Activated T-cell treated with anti-CD3 and anti-CD28 coated beads for 4 hours (primary cell): ENCODE data around the gene EDA.
"Not testable (repeated sequence)": the region's sequence is repeated elsewhere in the genome, so short reads cannot be mapped to it uniquely, and the experiment has no call there.

Experiments
- DNase-seq: peaks from one replicate; pipeline ENCODE4 v3.0.0-alpha.2; 2020

EDA gene

DNA sequence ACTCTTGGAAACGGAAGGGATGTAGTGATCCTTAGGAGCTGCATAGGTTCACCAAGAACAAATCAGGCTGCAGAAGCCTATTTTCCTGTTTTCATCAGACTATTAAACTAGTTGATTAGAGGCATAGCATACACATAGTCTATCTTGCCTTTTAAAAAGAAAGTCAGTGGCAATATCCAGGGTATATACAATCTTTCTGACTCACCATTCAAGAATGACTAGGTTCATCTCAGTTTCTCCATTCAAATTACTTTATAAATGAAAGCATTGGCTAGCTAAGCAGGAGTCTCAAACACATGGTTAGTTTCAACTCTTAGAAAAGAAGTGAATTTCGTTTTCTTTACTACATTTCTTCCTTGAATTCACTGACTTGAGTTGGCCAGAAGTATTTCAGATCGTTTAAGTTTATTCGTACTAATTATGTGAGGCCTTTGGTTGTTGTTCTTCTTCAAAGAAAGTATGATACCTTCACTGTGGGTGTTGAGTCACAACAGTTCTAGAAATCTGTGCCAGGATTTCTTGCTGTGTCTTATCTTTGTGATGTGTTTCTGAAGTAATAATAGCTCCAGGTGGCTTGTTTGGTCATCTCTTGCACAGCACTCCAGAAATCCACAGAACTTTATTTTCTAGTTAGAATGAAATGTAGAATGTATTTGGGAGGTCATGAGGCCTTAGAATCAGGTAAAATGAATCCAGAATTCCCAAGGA lies 345.6 kb downstream of the EDA start:
- no peak for DNase-seq

DNA sequence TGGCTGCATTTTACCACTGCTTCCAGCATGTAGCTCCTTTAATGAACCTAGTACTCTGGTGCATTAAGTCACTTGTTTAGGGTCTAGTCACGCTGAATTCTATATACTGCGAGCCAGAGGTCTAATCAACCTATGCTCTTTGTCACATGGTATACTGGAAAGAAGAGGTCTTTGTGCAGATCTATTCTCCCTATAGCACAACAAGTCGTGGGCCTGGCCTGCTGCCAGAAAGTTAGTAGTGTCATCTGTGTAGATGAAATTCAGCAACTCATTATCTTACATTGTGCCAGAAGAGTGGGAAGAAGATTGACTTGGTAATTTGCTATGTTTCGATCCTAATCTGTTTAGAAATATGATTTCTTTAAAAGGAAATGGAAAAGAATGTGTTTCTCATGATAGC lies 353.0 kb downstream of the EDA start:
- DNase-seq, result no peak

DNA sequence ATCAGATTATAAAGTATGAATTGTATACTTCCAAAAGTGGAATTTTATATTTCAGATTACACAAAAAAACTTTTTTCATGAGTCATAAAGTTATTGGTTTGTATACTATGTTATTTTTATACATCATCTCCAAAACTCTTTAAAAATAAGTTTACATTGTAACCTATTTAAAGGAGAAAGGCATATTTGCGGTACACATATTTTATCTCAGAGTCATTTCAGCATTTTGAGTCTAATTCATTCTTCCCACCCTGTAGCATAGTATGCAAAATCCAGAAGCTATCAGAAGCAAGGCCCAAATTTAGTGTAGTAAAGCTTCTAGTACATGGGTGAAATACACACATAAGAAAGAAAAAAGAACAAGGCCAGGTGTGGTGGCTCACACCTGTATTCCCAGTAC lies 353.5 kb downstream of the EDA start:
- no peak for DNase-seq

DNA sequence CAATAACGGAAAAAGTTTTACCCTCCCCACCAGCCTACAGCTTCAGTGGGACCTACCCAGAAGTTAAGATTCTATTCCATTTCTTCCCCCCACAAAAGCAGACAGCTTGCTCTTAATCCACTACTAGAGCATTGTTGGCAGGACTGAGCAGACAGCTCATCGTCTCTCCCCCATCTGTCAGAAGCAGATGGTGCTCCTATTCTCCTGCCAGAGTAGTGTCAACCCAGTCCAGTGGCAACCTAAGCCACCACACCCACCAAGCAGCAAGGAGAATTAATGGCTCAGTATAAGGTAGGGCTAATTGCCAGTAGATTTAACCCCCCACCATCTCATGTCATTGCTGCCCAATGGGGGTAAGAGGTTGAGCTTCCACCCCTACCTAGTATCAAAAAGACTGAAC lies 371.8 kb downstream of the EDA start:
- DNase-seq, result no peak

DNA sequence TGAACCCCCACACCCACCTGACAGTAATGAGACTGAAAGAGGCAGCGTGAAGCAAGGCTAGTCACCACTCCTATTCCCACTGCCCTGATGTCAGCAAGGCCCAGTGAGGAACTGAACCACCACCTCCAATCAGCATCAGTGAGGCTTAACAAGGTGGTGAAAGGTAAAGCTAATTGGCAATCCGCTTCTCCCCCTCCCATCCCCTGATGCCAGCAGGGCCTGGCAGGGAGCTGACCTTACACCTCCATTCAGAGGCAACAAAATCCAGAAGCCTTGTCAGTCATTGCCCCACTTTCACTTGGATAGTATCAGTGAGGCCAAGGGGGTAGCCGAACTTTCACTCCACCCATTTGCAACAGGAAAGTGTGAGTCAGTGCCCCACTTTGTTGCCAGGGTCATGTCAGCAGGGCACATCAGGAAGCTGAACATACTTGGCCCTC lies 373.1 kb downstream of the EDA start:
- no peak for DNase-seq

DNA sequence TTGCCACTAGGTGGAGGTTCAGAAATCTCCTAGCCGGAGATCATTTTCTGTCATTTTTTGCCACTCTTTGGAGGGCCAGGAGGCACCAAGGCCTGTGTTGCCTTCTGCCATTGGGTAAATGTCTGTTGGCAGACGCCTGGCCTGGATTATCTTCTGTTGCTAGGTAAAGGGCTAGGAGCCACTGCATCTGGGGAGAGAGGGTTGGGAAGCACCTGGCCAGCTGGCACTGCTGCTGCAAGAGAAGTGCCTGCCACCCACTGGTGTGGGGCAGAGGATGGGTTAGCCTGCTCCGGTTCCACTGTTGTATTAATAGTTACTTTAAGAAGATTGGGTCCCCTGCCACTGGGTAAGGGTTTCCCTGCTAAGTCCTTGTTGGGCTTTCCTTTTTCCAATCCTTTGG lies 375.8 kb downstream of the EDA start:
- DNase-seq, result no peak

DNA sequence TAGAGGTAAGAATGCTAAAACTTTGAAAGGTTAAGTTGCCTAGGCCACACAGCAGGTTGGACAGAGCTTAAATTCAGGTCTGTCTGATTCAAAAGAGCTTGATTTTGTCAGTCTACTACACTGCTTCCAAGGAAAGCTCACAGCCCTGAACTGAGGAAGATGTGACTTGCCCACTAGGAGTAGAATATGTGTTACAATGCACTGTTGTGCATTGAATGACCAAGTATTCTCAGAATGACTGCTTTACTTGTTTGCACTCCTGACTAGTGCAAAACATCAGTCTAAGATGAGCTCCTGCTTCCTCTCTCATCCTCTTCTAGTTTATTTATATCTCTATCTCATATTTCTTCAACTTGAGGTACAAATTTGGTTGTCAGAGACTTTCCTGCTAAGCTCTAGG lies 377.6 kb downstream of the EDA start:
- DNase-seq, result no peak

DNA sequence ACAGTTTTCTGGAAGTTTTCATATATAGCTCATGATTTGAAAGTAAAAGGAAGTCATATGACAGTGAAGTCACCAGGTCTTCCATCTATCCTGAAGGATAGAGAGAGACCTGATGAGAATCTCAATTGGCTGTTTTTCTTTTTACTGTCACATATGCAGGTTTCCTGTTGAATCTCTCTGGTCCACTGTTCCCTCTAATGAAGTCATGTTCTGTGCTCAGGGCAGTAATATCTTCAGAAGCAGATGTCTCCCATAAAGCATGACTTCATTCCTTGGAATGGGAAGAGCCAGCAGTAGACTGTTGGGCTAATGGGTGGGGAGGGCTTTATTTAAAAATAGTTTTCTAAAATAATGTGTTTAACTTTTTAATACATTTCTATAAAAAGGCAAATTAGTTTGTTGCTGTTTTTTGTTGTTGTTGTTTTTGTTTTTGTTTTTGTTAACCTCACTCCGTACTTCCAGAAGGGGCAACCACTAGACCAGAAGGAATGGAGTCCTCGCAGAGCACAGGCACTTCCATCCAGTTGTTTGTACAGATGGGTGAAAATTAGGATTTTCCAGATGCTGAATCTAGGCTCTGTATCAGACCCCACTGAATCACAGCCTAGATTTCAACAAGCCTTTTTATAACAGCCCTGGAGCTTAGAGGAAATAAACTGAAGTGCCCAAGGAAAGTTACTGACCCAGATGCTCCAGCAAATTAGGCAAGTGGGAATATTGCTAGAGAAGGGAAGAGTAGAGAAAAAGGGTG lies 379.6 kb downstream of the EDA start:
- DNase-seq, result no peak

DNA sequence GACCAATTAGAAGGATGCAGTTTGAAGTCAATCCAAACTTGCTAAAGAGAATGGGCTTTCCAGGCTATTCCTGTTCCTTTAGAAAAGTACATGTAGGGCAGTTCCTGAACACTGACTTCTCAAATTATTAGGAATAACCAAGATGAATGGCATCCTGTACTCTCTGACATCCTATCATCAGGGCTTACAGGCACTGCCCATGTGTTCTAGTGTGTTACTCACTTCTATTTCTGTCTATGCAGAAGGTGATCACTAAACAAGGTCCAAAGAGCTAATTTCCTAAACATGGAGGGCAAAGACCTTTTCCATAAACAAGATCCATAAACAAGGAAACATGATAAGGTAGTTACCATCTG lies 380.2 kb downstream of the EDA start:
- DNase-seq, result no peak

DNA sequence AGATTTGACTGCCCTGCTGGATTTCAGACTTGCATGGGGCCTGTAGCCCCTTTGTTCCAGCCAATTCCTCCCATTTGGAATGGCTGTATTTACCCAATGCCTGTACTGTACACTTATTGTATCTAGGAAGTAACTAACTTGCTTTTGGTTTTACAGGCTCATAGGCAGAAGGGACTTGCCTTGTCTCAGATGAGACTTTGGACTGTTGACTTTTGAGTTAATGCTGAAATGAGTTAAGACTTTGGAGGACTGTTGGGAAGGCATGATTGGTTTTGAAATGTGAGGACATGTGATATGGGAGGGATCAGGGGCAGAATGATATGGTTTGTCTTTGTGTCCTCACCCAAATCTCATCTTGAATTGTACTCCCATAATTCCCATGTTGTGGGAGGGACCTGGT lies 382.4 kb downstream of the EDA start:
- not testable (repeated sequence) for DNase-seq

DNA sequence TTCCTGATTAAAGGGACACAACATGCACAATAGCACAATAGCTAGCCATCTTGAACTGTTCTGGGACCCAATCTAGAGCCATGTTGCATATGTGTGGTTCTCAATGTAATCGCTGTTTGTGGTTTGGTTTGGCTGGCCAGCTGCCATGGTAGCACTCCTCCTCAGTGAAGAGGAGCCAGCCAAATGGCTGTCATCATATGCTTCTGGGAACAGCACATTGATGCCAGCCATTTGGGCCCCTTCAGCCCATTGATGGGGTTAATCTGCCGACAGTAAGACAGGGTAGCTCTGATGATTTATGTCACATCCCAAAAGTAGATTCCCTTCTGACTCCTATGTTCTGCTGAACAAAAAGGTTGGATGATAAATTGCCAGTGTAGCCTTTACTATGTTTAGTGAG lies 385.4 kb downstream of the EDA start:
- no peak for DNase-seq

DNA sequence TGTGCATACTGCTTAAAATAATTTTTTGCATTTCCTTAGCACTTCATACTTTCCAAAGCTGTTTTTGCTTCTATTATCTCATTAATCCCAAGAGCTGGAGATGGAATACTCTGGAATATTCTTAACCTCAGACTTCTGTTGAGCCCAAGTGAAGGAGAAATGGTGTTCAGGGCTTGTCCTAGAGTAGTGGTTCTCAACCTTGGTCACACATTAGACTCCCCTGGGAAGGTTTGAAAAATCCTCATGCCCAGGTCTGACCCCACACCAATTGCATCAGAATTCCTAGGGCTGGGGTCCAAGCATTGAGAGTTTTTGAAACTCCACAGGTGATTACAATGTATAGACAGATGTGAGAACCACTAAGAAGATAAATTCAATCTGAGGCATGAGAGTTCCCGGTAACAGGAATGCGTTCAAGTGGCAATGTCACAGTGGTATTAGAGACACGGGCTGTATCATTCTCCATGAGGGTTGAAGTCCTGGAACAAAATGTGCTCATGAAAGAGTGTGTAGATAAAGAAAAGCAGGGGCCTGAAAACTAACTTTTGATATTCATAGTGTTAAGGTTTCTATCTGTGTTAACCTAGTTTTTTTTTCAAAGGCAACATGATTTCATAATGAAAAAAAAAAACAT lies 385.9 kb downstream of the EDA start:
- DNase-seq, result no peak

DNA sequence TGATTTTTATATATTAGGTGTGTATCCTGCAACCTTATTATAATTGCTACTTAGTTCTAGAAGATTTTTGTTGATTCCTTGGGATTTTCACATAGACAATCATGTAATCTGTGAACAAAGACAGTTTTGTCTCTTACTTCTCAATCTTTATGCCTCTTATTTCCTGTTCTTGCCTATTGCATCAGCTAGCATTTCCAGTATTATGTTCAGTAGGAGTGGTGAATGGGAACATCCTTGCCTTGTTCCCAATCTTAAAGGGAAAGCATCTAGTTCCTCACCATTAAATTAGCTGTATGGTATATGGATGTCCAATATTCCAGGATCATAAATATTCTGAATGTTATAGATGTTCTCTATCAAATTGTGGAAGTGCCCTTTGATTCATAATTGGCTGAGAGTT lies 392.0 kb downstream of the EDA start:
- DNase-seq, result no peak

DNA sequence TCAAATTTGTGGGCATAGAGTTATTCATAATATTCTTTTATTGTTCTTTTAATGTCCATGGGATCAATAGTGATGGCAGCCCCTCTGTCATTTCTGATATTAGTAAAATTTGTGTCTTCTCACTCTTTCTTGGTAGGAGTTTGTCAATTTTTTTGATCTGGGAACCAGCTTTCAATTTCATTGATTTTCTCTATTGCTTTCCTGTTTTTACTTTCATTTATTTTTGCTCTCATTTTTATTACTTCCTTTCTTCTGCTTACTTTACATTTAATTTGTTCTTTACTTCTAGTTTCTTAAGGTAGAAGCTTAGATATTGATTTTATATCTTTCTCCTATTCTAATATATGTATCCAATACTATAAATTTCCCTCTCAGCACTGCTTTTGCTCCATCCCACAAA lies 393.1 kb downstream of the EDA start:
- no peak for DNase-seq

DNA sequence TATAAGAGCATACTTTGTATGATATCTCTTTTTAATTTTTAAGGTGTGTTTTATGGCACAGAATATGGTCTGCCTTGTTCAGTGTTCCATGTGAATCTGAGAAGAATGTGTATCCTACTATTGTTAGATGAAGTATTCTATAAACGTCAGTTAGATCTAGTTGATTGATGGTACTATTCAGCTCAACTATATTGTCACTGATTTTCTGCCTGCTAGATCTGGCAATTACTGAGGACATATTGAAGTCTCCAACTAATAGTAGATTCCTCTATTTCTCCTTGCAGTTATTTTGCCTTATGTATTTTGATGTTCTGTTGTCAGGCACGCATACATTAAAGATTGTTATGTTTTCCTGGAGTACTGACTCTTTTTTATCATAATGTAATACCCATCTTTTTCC lies 394.1 kb downstream of the EDA start:
- no peak for DNase-seq

DNA sequence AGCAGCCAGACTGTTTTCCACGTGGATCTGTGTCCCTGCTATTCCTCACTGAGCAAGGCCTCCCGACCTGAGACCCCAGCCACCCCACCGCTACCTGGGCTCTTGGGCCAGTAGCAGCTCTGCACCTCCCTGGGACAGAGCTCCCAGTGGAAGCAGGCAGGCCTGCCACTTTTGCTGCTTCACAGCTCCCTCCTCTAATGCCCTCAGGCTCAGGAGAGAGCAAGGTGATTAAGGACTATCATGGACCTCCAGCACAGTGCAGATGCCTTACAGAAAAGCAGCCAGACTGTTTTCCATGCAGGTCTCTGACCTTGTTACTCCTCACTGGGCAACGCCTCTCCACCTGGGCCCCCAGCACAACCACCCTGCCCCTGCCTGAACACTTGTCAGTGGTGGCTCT lies 396.8 kb downstream of the EDA start:
- no peak for DNase-seq

DNA sequence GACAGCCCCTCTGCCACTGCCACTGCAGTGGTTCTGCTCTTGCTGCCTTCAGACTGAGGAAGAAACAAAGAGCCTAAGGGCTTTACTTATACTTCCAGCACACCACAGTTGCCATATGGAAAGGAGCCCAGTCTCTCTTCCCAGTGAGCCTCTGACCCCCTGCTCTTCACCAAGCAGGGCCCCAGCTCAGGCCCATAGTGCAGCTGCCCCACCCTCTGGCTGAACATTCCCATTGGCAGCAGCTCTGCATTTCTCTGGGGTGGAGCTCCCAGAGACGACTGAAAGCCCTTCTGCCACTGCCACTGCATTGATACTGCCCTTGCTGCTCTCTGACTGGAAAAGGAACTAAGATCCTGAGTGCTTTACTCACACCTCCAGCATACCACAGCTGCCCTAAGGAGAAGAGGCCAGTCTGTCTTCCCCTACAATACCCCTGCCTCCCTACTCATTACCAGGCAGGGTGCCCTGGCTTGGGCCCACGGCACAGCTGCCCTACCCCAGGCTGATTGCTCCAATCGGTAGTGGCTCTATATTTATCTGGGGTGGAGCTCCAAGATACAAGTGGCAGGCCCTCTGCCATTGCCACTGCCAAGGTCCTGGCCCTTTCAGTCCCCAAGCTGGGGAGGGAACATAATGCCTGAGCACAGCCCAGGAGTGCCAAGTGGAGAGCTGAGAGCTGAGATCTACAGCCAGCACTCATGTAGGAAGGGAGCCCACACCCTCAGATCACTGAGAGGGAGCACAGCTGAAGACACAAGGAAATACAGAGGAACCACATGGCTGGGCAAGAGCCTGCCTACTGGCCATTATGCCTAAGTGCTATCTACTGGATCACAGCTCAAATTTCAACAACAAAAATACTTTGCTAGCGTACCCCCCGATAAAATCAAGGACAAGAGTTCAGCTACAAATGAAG lies 397.8 kb downstream of the EDA start:
- DNase-seq, result no peak

DNA sequence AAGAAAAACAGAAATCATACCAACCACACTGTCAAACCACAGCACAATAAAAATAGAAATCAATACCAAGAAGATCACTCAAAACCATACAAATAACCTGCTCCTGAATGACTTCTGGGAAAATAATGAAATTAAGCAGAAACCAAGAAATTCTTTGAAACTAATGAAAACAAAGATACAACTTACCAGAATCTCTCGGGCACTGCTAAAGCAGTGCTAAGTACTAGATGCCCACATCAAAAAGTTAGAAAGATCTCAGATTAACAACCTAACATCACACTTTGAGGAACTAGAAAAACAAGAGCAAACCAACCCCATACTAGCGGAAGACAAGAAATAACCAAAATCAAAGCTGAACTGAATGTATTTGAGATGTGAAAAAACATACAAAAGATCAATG lies 400.6 kb downstream of the EDA start:
- DNase-seq, result no peak

DNA sequence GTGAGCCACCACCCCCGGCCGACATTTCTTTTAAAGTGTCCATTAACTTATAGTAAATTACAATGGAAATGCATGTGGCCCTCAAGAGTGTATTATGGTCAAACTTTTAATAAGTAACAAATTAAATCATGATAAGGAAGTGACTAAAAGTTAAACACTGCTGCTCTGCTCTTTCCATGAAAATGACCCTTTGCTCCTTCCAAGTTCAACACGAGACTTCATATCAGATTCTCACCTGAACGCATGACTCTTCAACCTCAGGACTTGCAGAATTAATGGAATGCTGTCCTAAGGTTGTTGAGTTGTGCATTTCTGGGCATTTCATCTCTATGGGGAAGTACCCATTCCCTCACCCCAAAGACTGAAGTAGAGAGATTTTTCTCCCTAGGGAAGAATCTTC lies 406.7 kb downstream of the EDA start:
- no peak for DNase-seq

DNA sequence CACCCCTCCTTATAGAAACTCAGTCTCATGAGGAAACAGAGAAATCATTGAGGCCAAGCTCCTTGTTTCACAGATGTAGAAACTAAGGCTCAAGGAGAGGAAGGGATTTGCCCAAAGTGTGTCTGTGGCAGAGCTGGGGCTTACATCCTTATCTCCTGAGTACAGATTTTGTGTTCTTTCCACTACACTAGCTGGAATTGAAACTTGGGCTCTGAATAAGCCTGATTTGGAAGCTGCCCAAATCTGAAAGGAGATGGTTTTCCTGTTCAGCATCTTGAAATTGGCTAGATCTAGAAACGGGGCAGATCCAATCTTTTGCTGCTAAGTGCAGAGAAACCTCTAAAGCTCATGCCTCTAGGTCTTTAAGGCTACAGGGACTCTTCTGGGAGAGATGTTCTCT lies 409.6 kb downstream of the EDA start:
- DNase-seq, result no peak

DNA sequence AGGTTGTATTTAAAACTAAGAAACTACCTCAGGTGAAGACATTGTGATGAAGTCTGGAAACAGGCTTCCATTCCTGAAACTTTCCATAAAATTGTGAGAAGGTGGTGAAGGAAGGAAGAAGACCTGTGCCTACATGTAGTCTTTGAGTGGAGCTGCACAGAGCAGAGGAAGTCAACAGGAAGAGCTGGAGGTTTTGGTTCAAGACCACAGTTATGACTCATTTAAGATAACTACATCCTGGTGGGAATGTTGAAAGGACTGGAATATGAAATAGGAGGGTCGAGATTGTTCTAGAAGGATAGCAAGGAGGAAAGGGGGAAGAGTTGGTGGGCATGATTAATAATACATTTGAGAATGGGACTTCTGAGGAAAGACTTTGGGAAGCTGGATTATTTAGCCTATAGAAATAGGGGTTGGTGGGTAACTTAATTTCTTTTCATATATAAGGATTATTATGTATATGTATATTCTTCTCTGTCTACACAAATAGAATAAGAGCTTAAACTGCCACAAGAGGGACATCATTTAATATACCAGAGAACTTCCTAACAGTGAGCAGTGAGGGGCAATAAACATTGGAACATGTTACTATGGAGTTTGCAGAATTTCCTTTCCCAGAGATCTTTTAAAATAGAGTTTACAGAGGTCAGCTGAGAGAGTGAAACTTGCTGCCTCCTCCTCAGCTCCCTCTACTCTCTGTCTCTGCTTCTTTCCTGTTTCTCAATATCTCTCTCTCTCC lies 410.4 kb downstream of the EDA start:
- DNase-seq, result no peak

DNA sequence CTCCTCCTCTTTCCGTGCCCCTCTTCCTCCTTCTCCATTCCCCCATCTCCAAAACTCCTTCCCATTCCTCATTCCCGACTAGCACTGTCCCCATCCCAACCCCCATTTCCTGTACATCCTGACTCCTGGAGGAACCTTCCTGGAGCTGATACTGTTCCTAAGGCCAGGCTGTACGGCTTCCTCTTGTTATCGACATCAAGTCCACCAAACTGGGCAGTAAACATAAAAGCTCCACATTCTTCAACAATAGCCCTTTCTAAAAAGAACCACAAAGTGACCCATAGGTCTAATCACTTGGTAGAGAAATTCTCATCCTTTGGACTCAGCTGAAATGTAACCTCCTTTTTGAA lies 410.9 kb downstream of the EDA start:
- no peak for DNase-seq

DNA sequence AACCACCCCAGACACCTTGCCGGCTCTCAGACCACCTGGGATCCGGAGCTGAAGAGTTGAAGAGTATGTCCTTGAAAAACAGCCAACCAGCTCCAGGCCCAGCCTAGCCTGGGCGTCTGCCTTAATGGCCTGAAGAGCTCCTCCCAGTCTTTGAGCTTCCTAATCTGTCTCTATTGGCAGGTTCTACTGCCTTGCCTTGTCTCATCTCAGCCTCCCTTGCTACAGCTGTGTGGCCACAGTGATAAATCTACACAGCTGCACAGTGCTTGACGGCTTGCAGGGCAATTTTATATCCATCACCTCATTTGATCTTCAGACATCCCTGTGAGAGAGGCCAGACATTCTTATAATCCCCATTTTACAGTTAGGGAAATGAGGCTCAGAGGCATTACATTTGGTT lies 413.9 kb downstream of the EDA start:
- DNase-seq, result no peak
